ENCODE results near the gene KLF3. TPM values are rescaled to one million over a fixed set of nuclear protein-coding genes. Genes with fewer than 3 reads are reported as not detected.

The KLF3 gene
- total RNA-seq, 1 donor from 2014 or later, result 24.8 TPM

GRCh38 chr4:38673130-38673978 is 9.4 kb downstream of the KLF3 start:
- Histone ChIP-seq H3K27ac (peak overlapping the region; percentile 78), H4K20me1 (ENCODE audit: low read depth) (peaks cover 88% of the 10 kb centered on the region), H3K4me3 (no peak overlapping the region), H3K79me2 (ENCODE audit: low read depth) (peaks cover 100% of the 10 kb centered on the region), H3K9ac (no peak overlapping the region), H3K27me3 (no peaks in the 10 kb centered on the region), H3K36me3 (no peaks in the 10 kb centered on the region), H3K9me3 (ENCODE audit: low read depth) (no peaks in the 10 kb centered on the region), H2AFZ (replicated peaks) (no peak overlapping the region), H3K4me2 (peak overlapping the region; percentile 73), H3K4me1 (peaks cover 67% of the 10 kb centered on the region), H3F3A (ENCODE audit: low read depth) (peaks cover 45% of the 10 kb centered on the region)
- Mint-ChIP-seq H3K27me3 (ENCODE audit: insufficient read depth, low read depth) (no peaks in the 10 kb centered on the region), H3K4me1 (peaks cover 84% of the 10 kb centered on the region), H3K36me3 (peaks cover 3% of the 10 kb centered on the region), H3K27ac (peak overlapping the region; percentile 98), H3K9me3 (no peaks in the 10 kb centered on the region), H3K4me3 (peak overlapping the region; percentile 80)
- DNase-seq (ENCODE audit: low spot score), result no peak
- TF ChIP-seq EZH2 (IDR thresholded peaks at IDR 0.05), result no peak
- TF ChIP-seq EZH2phosphoT487 (IDR thresholded peaks at IDR 0.05), result no peak
- TF ChIP-seq, protein P1, sequence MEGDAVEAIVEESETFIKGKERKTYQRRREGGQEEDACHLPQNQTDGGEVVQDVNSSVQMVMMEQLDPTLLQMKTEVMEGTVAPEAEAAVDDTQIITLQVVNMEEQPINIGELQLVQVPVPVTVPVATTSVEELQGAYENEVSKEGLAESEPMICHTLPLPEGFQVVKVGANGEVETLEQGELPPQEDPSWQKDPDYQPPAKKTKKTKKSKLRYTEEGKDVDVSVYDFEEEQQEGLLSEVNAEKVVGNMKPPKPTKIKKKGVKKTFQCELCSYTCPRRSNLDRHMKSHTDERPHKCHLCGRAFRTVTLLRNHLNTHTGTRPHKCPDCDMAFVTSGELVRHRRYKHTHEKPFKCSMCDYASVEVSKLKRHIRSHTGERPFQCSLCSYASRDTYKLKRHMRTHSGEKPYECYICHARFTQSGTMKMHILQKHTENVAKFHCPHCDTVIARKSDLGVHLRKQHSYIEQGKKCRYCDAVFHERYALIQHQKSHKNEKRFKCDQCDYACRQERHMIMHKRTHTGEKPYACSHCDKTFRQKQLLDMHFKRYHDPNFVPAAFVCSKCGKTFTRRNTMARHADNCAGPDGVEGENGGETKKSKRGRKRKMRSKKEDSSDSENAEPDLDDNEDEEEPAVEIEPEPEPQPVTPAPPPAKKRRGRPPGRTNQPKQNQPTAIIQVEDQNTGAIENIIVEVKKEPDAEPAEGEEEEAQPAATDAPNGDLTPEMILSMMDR (IDR thresholded peaks at IDR 0.05), result no peak

GRCh38 chr4:38674258-38675144 is 10.5 kb downstream of the KLF3 start:
- TF ChIP-seq EZH2phosphoT487 (IDR thresholded peaks at IDR 0.05) (no peak), EZH2 (IDR thresholded peaks at IDR 0.05) (no peak)
- TF ChIP-seq, protein P1 (IDR thresholded peaks at IDR 0.05), result no peak
- Histone ChIP-seq H3K4me2 (peak overlapping the region; percentile 36), H3K36me3 (no peaks in the 10 kb centered on the region), H3F3A (ENCODE audit: low read depth) (peaks cover 45% of the 10 kb centered on the region), H3K4me1 (peaks cover 55% of the 10 kb centered on the region), H3K9me3 (ENCODE audit: low read depth) (no peaks in the 10 kb centered on the region), H3K9ac (no peak overlapping the region), H4K20me1 (ENCODE audit: low read depth) (peaks cover 87% of the 10 kb centered on the region), H3K4me3 (no peak overlapping the region), H3K79me2 (ENCODE audit: low read depth) (peaks cover 100% of the 10 kb centered on the region), H3K27ac (peak overlapping the region; percentile 33), H3K27me3 (no peaks in the 10 kb centered on the region), H2AFZ (replicated peaks) (no peak overlapping the region)
- H3K4me1 Mint-ChIP-seq, result peaks cover 74% of the 10 kb centered on the region
- no peaks in the 10 kb centered on the region for H3K27me3 Mint-ChIP-seq (ENCODE audit: insufficient read depth, low read depth)
- H3K4me3 Mint-ChIP-seq, result peak overlapping the region; percentile 63
- H3K27ac Mint-ChIP-seq, result peak overlapping the region; percentile 83
- peaks cover 12% of the 10 kb centered on the region for H3K36me3 Mint-ChIP-seq
- peak; percentile 15 for DNase-seq (ENCODE audit: low spot score)
- H3K9me3 Mint-ChIP-seq, result no peaks in the 10 kb centered on the region

DNA sequence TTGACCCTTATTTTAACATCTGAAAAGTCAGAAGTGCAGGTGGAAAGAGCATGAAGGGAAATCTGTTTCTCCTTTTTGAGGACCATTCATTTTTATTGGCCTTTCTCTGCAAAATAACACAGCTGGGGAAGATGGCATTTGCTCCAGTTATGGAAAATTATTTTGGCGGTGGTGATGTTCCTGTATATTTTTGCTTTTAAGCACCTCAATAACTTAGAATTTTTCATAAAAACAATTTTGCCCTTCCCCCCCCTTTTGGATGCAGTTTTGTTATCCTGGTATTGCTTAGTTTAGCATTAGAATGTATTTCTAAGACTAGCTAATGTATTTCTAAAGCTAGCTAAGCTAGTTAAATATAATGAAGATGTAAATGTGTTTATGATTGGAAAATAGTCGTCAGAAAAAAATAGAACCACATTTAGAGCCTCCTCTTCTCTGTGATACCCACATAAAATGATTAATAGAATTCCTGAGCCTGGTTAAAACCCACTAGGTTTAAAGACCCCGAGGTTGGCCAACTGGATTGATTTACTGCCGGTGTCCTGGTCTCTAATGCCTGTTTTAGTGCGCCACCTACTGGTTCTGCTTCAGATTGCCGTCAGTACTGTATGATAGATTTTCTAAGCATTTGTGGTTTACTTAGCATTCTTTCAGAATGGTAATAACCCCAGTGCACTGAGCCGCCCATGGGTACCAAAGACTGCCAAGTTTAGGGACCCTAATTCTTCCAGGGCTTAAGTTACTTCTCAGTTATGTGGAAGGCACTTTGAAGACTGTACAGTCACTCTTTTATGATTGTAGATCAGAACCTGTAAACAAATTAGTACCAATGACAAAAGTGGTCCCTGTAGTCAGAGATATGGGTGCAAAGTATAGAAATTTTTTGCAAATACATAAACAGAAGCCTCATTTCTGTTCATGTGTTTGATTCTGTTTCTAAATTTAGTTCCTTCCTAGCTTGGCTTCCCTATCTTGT is 11.4 kb downstream of the KLF3 start:
- Mint-ChIP-seq H3K27ac (peak overlapping the region; percentile 83), H3K27me3 (ENCODE audit: insufficient read depth, low read depth) (no peaks in the 10 kb centered on the region), H3K9me3 (no peaks in the 10 kb centered on the region), H3K4me3 (peak overlapping the region; percentile 54), H3K4me1 (peaks cover 67% of the 10 kb centered on the region), H3K36me3 (peaks cover 16% of the 10 kb centered on the region)
- peaks cover 48% of the 10 kb centered on the region for H3K4me1 ChIP-seq
- no peak overlapping the region for H3K9ac ChIP-seq
- no peaks in the 10 kb centered on the region for H3K36me3 ChIP-seq
- H3K27ac ChIP-seq, result no peak overlapping the region
- H3K9me3 ChIP-seq (ENCODE audit: low read depth), result no peaks in the 10 kb centered on the region
- H3F3A ChIP-seq (ENCODE audit: low read depth), result peaks cover 45% of the 10 kb centered on the region
- peaks cover 87% of the 10 kb centered on the region for H4K20me1 ChIP-seq (ENCODE audit: low read depth)
- no peaks in the 10 kb centered on the region for H3K27me3 ChIP-seq
- peak; percentile 90 for DNase-seq (ENCODE audit: low spot score)
- H2AFZ ChIP-seq (replicated peaks), result no peak overlapping the region
- no peak overlapping the region for H3K4me3 ChIP-seq
- peak overlapping the region; percentile 36 for H3K4me2 ChIP-seq
- TF ChIP-seq EZH2 (IDR thresholded peaks at IDR 0.05), result no peak
- no peak for TF ChIP-seq EZH2phosphoT487 (IDR thresholded peaks at IDR 0.05)
- TF ChIP-seq, protein P1 (IDR thresholded peaks at IDR 0.05), result peak; percentile 99
- peaks cover 100% of the 10 kb centered on the region for H3K79me2 ChIP-seq (ENCODE audit: low read depth)

Data from neural progenitor cell (in vitro differentiated cells).